Activated naive CD8-positive, alpha-beta T cell treated with anti-CD3 and anti-CD28 coated beads for 36 hours (primary cell): Measurements from ENCODE around the gene SLCO2A1. TPM values are rescaled to one million over a fixed set of nuclear protein-coding genes. Genes with fewer than 3 reads are reported as not detected.

Experiments used
- DNase-seq: peaks from one replicate; pipeline ENCODE4 v3.0.0; 2021
- H3K27ac Mint-ChIP-seq: one replicate; pipeline ENCODE4 v1.8.0; 2022; ENCODE audit warnings: mild to moderate bottlenecking, moderate library complexity, mixed read lengths
- H3K27me3 Mint-ChIP-seq: one replicate; pipeline ENCODE4 v1.8.0; 2022; ENCODE audit warnings: mild to moderate bottlenecking, mixed read lengths
- H3K36me3 Mint-ChIP-seq: one replicate; pipeline ENCODE4 v1.8.0; 2021; ENCODE audit warnings: mild to moderate bottlenecking, mixed read lengths
- H3K4me1 Mint-ChIP-seq: one replicate; pipeline ENCODE4 v1.8.0; 2021; ENCODE audit warnings: mixed read lengths
- H3K4me3 Mint-ChIP-seq: one replicate; pipeline ENCODE4 v1.8.0; 2022; ENCODE audit warnings: mild to moderate bottlenecking, moderate library complexity, mixed read lengths
- H3K9me3 Mint-ChIP-seq: one replicate; pipeline ENCODE4 v1.8.0; 2022; ENCODE audit warnings: mixed read lengths
- total RNA-seq, 2 experiments: library from RNA; stranded (reverse); gene quantifications; one replicate each; pipeline ENCODE4 v1.2.3, GENCODE V29; 2021

The SLCO2A1 gene
- total RNA-seq, 2 experiments from 2014 or later: 0.08 TPM; not detected in 1

DNA sequence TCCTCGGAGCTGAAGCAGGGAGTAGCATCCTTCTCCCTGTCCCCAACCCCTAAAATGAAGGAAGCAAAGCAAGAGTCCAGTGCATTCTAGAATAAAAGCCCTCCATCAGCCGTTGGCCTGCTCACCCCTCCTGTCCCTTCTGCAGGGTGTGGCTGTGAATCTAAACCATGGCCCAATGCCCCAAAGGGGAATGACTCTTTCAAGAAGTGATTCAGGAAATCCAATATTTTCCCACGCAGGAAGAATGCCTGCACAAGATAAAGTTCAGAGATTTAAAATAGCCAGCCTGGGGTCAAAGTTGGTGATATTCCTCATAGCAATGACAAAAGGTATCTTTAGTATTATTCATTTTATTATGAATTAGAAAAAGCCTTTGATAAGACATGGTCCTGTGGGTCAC lies 38.5 kb downstream of the SLCO2A1 start:
- H3K9me3 Mint-ChIP-seq: no peaks in the 10 kb centered on the region
- no peaks in the 10 kb centered on the region for H3K4me1 Mint-ChIP-seq
- no peaks in the 10 kb centered on the region for H3K36me3 Mint-ChIP-seq
- no peak overlapping the region for H3K4me3 Mint-ChIP-seq
- no peak overlapping the region for H3K27ac Mint-ChIP-seq
- no peaks in the 10 kb centered on the region for H3K27me3 Mint-ChIP-seq
- DNase-seq: no peak

DNA sequence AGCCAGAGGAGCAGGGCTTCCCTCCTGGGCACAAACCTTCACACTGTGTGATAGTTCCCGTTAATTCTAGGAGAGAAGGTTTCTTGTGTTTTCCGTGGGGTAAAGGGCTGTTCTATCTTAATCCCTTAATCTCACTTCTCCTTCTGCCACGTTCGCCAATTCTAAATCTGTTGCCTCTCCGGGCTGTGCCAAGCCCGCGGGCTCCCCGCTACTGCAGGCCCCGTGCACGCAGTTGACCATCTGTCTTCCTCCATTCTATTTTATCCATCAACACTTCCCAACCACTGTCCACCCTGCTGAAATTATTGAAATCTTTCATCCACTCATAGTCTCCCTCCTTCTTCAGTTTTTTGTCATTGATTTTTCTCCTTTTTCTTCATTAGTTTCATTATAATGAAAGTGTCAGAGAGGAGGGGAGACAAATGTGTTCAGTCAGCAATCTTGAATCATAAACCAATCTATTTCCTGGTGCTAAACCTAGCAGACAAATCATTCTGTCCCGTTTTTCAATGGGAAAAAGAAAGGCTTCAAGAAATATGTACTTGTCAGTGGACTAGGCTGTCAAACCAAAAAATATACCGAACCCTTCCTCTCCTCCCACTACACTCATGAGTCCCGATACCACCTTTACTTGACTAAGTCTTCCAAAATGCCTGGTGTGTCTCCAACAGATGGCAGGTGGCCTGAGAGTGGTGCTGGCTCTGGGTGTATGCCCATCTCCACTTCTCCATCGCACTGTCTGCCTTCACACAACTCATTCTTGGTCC lies 39.6 kb downstream of the SLCO2A1 start:
- Mint-ChIP-seq H3K9me3 (no peaks in the 10 kb centered on the region), H3K4me3 (no peak overlapping the region), H3K27me3 (no peaks in the 10 kb centered on the region), H3K27ac (no peak overlapping the region), H3K36me3 (no peaks in the 10 kb centered on the region), H3K4me1 (no peaks in the 10 kb centered on the region)
- no peak for DNase-seq

DNA sequence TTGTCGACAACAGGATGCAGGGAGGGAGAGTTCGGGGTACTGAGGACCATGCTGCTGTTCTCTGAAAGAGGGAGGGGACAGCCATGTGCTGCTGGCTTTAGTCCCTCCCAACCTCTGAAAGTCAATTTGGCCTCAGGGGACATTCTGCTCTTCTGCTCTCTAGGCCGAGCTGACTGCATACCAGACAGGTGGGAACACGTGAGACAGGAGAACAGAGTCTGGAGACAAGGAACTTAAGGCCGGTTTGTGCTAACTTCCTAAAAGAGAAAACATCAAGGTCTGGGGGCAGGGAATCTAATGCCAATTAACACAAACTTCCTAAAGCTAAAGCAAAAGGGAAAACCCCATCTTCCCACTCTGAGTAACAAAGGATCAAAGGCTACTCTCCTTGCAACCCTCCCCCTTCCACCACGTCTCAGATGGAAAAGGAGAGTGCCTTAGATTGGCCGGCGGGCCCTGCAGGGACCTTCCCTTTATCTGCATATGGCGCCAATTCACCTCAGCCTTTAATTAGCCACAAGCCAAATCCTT lies 41.0 kb downstream of the SLCO2A1 start:
- Mint-ChIP-seq H3K27me3 (no peaks in the 10 kb centered on the region), H3K4me1 (no peaks in the 10 kb centered on the region), H3K4me3 (no peak overlapping the region), H3K36me3 (no peaks in the 10 kb centered on the region), H3K9me3 (no peaks in the 10 kb centered on the region), H3K27ac (no peak overlapping the region)
- no peak for DNase-seq

DNA sequence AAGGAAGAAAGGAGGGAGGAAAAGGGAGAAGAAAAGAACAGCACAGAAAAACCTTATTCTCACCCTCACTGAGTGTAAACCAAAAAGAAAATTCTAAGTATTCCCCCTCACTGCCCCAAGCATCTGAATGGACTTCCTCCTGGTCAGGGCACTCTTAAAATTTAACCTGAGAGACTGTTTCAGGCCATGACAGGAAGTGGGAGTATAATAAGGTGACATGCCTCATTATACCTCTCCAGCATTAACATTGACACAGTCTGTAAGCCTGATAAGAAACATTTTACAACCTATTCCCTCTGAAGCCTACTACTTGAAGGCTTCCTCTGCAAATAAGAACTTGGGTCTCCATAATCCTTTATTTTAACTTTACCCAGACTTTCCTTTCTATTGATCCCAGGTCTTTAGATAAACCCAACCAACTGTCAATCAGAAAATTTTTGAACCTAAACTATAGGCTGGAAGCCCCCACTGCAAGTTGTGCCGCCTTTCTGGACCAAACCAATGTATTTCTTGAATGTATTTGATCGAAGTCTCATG lies 41.7 kb downstream of the SLCO2A1 start:
- no peaks in the 10 kb centered on the region for H3K27me3 Mint-ChIP-seq
- no peak for DNase-seq
- H3K9me3 Mint-ChIP-seq: no peaks in the 10 kb centered on the region
- H3K4me1 Mint-ChIP-seq: no peaks in the 10 kb centered on the region
- no peak overlapping the region for H3K4me3 Mint-ChIP-seq
- no peaks in the 10 kb centered on the region for H3K36me3 Mint-ChIP-seq
- no peak overlapping the region for H3K27ac Mint-ChIP-seq

DNA sequence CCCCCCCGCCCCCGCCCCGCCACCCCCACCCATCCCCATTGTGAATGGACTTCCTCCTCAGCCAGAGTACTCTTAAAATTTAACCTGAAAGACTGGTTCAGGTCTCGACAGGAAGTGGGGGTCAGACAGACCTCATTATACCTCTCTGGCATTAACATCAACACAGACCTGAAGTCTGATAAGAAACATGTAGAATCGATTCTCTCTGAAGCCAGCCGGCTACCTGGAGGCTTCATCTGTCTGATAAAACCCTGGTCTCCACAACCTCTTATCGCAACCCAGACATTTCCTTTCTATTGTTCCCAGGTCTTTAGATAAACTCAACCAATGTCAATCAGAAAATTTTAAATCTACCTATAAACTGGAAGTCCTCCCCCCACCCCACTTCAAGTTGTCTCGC lies 42.6 kb downstream of the SLCO2A1 start:
- DNase-seq: no peak
- no peak overlapping the region for H3K4me3 Mint-ChIP-seq
- H3K36me3 Mint-ChIP-seq: no peaks in the 10 kb centered on the region
- no peak overlapping the region for H3K27ac Mint-ChIP-seq
- no peaks in the 10 kb centered on the region for H3K4me1 Mint-ChIP-seq
- H3K27me3 Mint-ChIP-seq: no peaks in the 10 kb centered on the region
- no peaks in the 10 kb centered on the region for H3K9me3 Mint-ChIP-seq

DNA sequence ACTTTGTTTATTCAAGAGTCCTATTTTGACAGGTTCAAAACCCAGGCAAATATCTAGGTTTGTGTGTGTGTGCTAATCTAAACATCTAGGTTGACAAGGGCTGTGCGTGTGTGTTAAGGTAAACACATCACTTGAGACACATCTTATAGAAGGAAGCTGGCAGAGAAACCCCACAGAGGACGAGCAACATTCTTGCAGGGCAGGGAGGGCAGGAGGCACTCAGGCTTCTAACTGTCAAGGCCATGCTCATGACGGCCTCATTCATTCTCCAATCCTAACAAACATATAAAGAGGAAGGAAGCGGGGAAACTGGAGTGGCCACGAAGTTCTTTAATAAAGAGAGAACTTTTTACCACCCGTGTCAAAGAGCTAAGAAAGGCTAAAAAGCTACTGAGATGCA lies 43.4 kb downstream of the SLCO2A1 start:
- H3K27me3 Mint-ChIP-seq: no peaks in the 10 kb centered on the region
- no peak for DNase-seq
- no peak overlapping the region for H3K4me3 Mint-ChIP-seq
- no peaks in the 10 kb centered on the region for H3K9me3 Mint-ChIP-seq
- H3K4me1 Mint-ChIP-seq: no peaks in the 10 kb centered on the region
- no peaks in the 10 kb centered on the region for H3K36me3 Mint-ChIP-seq
- no peak overlapping the region for H3K27ac Mint-ChIP-seq

DNA sequence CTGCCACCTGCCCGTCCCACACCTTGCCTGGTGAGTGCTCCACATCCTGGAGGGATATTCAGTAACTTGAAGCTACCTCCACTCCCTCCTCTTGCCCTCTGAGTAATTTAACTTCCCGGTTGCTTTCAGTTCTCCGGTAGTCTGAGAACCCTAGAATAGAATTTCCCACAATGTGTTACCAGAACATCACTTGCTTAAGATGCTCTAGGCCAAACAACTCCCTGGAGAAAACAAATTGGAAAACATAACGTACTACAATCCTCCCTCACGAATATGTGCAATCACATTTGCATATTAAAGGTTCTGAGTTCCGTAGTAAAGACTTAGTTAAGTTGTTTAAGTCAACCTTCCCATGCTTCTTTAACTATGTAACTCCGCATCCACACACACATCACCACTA lies 44.8 kb downstream of the SLCO2A1 start:
- no peak for DNase-seq
- H3K9me3 Mint-ChIP-seq: no peaks in the 10 kb centered on the region
- no peaks in the 10 kb centered on the region for H3K27me3 Mint-ChIP-seq
- H3K36me3 Mint-ChIP-seq: no peaks in the 10 kb centered on the region
- H3K4me1 Mint-ChIP-seq: no peaks in the 10 kb centered on the region
- H3K27ac Mint-ChIP-seq: no peak overlapping the region
- no peak overlapping the region for H3K4me3 Mint-ChIP-seq

DNA sequence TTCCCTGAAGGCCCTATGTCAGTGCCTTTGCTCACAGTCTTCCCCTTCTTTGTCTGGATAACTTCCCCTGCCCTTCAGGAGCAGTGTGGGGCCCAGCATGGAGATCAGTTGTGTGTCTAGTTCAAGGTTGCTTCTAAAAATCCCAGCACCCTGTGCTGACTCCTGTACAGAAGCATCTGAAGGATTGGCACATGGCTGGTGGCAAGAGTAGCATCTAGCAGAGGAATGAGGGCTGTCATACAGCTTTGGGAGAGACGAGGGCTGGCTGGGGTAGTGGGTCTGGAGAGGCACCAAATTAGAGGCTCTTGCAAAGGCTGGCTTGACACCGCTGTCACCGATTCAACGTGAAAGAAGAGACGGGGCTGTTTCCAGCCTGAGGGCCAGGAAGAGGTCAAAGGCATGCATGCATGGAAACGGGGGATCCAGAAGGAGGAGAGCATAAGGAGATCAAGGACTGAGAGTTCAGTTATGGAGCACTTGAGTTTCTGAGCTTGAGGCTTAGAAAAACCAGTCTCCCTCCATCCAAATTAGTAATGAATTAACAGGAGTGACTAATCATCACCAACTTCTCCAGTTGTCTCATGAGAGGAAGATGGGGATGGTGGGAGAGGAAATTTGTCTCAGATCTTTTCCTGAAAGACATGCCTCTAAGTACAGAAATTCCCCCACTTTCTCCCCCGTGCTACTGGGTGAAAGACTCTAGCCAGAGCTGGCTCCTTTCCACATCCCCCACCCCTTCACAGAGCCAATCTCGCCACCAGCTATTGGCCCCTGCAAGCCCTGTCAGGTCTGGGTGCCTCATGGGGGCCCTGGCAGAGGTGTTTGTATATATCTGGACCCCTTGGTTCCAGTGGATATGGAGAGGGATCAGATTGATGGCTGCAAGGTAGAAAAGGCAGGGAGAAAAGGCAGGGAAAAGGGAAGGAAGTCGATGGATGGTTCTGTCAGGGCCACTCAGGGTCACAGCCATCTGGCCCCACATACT lies 45.9 kb downstream of the SLCO2A1 start:
- no peak overlapping the region for H3K4me3 Mint-ChIP-seq
- no peaks in the 10 kb centered on the region for H3K36me3 Mint-ChIP-seq
- H3K4me1 Mint-ChIP-seq: no peaks in the 10 kb centered on the region
- no peaks in the 10 kb centered on the region for H3K9me3 Mint-ChIP-seq
- no peak overlapping the region for H3K27ac Mint-ChIP-seq
- no peak for DNase-seq
- no peaks in the 10 kb centered on the region for H3K27me3 Mint-ChIP-seq

DNA sequence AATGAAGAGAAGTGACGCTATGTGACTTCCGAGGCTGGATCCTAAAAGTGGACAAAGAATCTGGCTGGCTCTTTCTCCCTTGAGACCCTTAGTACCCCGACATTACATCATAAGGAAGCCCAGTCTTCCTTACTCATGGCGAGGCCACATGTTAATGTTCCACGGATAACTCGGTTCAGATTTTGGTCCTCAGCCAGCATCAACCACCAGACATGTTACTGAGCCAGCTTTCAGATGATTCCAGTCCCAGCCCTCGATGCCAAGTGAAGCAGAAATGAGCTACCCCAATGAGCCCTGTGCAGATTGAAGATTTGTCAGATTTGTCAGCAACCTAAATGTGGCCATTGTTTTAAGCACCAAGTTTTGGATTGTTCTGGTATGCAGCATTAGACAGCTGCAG lies 46.6 kb downstream of the SLCO2A1 start:
- Mint-ChIP-seq H3K9me3 (no peaks in the 10 kb centered on the region), H3K4me3 (no peak overlapping the region), H3K36me3 (no peaks in the 10 kb centered on the region), H3K27me3 (no peaks in the 10 kb centered on the region), H3K4me1 (no peaks in the 10 kb centered on the region), H3K27ac (no peak overlapping the region)
- DNase-seq: no peak

DNA sequence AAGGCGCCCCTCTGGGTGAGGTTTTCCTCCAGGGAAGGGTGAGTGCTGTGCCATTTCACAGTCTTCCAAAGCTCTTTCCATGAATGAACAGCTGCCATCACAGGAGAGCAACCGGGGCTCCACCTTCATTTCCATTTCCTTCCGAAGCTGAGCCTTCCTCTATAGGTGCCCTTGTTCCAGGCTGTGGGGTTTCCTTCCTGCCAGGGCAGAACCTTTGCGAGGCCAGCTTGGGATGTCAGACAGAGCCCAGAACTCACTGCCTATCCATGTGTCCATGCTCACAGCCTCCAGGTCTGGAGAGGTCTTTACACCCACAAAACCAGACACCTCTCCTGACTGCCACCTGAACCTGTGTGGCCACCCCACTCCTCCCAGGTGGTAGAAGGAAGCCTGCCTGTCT lies 49.2 kb downstream of the SLCO2A1 start:
- Mint-ChIP-seq H3K27me3 (no peaks in the 10 kb centered on the region), H3K4me3 (no peak overlapping the region), H3K9me3 (no peaks in the 10 kb centered on the region), H3K27ac (no peak overlapping the region), H3K36me3 (no peaks in the 10 kb centered on the region), H3K4me1 (no peaks in the 10 kb centered on the region)
- no peak for DNase-seq

DNA sequence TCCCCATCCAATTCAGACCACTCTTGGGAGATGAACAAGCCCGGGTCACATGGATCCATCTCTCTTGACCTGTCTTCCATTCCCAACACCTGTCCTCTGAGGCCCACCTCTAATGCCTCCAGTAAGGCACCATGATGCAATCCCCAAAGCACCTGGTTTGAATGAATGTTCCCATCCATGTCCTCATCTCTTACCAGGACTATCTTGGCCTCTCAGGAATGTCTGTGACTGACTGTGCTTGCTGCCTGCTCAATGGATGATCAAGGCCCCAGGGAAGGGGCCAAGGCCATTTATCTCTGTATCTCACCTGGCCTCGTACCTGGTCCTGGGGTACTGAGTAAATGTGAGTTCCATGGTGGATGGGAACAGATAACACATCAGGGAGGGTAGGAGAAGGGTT lies 49.7 kb downstream of the SLCO2A1 start:
- no peak overlapping the region for H3K4me3 Mint-ChIP-seq
- H3K36me3 Mint-ChIP-seq: no peaks in the 10 kb centered on the region
- no peak overlapping the region for H3K27ac Mint-ChIP-seq
- no peaks in the 10 kb centered on the region for H3K4me1 Mint-ChIP-seq
- DNase-seq: no peak
- no peaks in the 10 kb centered on the region for H3K9me3 Mint-ChIP-seq
- H3K27me3 Mint-ChIP-seq: no peaks in the 10 kb centered on the region

DNA sequence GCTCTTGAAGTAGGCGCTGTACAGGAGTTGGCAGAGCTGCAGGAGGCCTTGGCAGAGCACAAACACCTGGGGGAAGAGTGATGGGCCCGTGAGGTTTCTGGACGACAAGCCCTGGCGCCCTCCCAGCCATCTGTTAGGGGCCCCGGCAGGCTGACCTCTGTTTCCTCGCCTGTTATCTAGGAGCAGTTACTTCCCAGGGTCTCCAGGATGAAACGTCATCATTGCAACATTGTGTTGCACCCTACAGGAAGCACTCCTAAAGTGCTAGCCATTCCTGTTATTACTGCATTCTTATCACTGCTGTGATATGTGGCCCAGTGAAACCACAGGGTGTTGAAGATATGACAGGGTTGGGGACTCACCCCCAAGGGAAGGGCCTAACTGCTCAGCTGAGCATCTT lies 50.2 kb downstream of the SLCO2A1 start:
- no peak for DNase-seq
- no peaks in the 10 kb centered on the region for H3K9me3 Mint-ChIP-seq

DNA sequence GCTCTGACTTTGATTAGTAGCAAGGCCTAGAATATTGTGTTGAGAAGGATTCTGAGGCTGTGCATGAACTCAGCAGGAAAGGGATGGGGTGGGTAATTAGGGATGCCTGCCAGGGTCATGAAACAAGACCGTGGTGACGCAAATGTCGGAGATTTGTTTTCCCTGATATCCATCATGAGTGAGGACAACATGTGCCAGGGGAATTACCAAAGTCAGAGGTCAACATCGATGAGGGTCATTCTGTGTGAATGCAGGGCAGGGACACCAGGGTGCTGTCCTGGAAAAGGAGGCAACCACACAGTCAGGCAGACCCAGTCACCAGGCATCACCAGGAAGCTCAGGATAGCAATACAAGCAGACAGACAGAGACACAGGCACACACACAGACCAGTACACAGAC lies 52.2 kb downstream of the SLCO2A1 start:
- Mint-ChIP-seq H3K4me1 (no peaks in the 10 kb centered on the region), H3K27me3 (no peaks in the 10 kb centered on the region), H3K9me3 (no peaks in the 10 kb centered on the region), H3K36me3 (no peaks in the 10 kb centered on the region), H3K27ac (no peak overlapping the region), H3K4me3 (no peak overlapping the region)
- DNase-seq: no peak

More for the DNA sequence above, 50.2 kb downstream of the SLCO2A1 start:
- Mint-ChIP-seq H3K4me1 (no peaks in the 10 kb centered on the region), H3K36me3 (no peaks in the 10 kb centered on the region), H3K4me3 (no peak overlapping the region), H3K27me3 (no peaks in the 10 kb centered on the region), H3K27ac (no peak overlapping the region)

DNA sequence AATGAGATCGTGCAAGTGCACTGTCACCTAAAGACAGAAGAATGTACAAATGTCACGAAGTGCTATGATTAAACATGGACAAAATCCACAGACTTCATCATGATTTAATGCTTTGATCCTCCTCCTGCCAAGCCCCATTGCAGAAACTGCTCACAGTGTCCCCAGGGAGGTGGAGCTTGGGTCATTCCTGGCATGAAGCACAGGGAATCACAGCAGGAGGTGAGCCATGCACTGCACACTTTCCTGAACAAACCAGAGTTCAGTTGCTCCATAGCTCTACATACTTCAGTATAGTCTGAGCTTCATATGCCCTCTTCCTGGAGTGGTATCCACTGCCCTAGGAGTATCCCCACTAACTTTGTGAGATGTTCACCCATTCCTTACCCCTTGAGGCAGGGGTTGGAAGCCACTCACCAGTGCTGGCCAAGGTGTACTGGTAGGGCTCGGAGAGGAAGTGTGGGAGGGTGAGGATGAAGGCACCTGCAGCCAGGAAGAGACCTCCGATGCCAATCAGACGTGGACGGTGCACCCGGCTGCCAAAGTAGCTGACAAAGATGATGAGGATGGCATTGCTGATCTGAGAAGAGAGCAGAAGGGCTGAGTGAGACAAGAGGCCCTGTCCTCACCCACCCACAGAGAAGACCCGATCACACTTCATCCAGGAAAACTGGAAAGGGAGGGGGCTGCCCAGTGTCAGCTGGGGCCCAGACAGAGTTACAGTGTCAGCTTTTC lies 56.3 kb downstream of the SLCO2A1 start:
- DNase-seq: no peak
- no peak overlapping the region for H3K27ac Mint-ChIP-seq
- H3K36me3 Mint-ChIP-seq: no peaks in the 10 kb centered on the region
- H3K9me3 Mint-ChIP-seq: no peaks in the 10 kb centered on the region
- no peak overlapping the region for H3K4me3 Mint-ChIP-seq
- no peaks in the 10 kb centered on the region for H3K27me3 Mint-ChIP-seq
- H3K4me1 Mint-ChIP-seq: no peaks in the 10 kb centered on the region

DNA sequence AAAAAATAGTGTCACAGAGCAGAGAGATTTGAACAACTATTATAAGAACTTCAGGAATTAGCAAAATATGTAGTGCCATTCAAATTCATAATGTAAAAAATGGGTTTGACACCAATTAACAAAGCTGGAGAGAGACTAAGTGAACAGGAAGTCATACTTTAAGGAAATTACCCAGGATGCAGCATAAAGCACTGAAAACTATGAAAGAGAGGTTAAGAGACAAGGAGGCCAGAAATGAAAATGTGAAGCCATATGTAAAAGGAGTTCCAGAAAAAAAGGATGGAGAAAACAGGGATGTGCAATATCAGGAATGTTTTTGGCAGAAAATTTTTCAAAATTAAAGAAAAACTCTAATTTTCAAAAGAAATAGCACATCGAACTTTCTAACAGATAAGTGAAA lies 57.6 kb downstream of the SLCO2A1 start:
- no peak overlapping the region for H3K4me3 Mint-ChIP-seq
- no peak for DNase-seq
- no peaks in the 10 kb centered on the region for H3K36me3 Mint-ChIP-seq
- no peak overlapping the region for H3K27ac Mint-ChIP-seq
- H3K4me1 Mint-ChIP-seq: no peaks in the 10 kb centered on the region
- no peaks in the 10 kb centered on the region for H3K27me3 Mint-ChIP-seq
- H3K9me3 Mint-ChIP-seq: no peaks in the 10 kb centered on the region
